Activated CD8-positive, alpha-beta memory T cell treated with anti-CD3 and anti-CD28 coated beads, Interleukin-2, amount 50 U/mL, for 48 hours (primary cell): Measurements from ENCODE around the gene ARRDC1.
"Not testable (repeated sequence)": the region's sequence is repeated elsewhere in the genome, so short reads cannot be mapped to it uniquely, and the experiment has no call there.

ENCODE experiments used
- DNase-seq: peaks from one replicate; pipeline ENCODE4 v3.0.0-alpha.2; 2020

Gene ARRDC1, protein sequence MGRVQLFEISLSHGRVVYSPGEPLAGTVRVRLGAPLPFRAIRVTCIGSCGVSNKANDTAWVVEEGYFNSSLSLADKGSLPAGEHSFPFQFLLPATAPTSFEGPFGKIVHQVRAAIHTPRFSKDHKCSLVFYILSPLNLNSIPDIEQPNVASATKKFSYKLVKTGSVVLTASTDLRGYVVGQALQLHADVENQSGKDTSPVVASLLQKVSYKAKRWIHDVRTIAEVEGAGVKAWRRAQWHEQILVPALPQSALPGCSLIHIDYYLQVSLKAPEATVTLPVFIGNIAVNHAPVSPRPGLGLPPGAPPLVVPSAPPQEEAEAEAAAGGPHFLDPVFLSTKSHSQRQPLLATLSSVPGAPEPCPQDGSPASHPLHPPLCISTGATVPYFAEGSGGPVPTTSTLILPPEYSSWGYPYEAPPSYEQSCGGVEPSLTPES

GRCh38 chr9:137605121-137606004 lies at the start of gene ARRDC1:
Gene ARRDC1 (plus strand): TSS chr9:137605686. CDS start chr9:137605718, 32 bp downstream.
- DNase-seq: peak; percentile 93

DNA sequence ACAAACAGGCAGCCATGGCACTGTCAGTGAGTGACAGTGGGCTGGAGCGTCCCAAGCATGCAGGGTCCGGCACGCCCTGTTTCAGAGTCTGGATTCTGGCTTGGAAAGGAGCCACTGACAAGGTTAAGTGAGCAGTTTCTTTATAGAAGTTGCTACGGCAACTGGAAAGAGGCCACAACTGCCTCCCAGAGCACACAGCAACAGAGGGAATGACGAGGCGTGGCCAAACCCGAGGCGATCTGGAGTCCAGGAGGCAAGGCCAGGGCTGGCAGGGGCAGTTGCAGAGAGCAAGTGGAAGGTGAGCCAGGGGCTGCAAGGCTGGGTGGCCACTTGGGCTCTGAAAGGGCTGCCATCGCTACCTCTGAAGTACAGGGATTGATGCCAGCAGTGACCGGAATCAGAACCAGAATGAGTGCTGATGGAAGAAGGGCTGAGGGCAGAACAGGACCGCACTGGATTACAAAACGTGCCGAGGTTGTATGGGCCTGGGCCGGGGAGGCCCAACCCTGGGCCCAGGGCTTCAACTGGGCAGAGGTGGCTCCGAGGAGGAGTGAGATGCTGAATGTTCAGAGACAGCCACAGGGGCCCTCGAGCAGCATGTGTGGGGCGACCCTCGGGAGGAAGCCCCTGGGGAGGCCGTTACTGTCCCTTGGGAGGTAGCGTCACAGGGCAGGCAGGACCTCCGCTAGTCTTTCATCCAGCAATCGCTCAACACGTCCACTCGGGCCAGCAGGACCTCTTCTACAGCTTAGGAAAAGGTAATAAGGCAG lies 49.2 kb upstream of the ARRDC1 start:
- DNase-seq: no peak

DNA sequence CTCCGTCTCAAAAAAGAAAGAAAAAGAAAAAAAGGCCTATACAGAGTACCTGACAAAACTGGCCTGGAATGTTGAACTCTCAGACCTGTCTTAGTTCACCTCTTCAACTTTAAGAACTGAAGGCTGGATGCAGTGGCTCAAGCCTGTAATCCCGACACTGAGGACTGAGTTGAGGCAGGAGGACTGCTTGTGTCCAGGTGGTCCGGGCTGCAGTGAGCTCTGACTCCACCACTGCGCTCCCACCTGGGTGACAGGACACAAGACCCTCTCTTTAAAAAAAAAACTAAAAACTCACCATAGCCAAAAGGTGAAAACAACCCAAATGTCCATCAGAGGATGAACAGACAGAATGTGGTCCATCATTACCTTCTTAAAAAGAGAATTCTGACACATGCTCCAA lies 47.4 kb upstream of the ARRDC1 start:
- no peak for DNase-seq

DNA sequence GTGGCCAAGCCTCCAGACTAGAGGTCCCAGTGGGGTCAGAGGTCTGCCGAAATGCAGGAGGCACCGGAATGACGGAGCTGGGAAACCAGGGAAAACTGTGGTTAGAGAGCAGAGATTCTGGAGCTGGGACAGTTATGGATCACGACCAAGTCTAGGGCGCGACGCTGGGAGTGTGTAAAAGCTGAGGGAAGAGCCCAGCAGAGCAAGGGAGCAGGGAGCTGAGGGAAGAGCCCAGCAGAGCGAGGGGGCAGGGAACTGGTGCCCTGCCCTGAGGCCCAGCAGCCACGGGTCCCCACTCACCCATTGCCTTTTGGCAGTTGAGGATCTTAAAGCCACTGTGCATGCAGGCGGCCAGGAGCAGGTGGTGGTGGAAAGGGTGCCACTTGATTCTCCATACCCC lies 41.4 kb upstream of the ARRDC1 start:
- DNase-seq: no peak

- no peak for DNase-seq
Observed at GRCh38 chr9:137564817-137565411, 40.6 kb upstream of the ARRDC1 start.

DNA sequence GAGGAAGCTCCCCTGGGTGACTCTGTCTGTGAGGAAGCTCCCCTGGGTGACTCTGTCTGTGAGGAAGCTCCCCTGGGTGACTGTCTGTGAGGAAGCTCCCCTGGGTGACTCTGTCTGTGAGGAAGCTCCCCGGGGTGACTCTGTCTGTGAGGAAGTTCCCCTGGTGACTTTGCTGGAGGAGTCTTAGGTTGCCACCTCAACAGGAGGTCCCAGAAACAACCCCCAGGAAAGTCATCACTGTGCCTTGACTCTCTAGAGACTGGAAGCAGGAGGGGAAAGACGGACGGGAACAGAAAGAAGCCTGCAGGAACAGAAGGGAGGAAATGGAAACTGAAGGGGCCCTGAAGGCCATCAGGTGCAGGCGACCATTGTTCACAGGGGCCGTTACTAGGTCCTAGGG lies 37.0 kb upstream of the ARRDC1 start:
- not testable (repeated sequence) for DNase-seq

DNA sequence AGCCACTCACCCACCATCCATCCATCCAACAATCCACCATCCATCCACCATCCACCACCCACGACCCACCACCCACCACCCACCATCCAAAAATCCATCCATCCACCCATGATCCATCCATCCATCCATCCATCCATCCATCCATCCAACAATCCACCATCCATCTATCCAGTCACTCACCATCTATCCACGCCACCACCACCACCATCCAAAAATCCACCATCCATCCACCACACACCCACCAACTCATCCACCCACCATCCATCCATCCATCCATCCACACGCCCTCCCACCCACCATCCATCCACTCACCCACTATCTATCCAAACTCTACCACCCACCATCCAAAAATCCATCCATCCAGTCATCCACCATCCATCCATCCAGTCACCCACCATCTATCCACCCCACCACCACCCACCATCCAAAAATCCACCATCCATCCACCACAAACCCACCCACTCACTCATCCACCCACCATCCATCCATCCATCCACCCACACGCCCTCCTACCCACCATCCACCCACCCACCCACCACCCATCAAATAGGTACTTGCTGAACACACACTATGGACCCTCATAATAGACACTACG lies 35.8 kb upstream of the ARRDC1 start:
- DNase-seq: no peak

GRCh38 chr9:137570566-137570965 lies 34.9 kb upstream of the ARRDC1 start:
- DNase-seq: no peak

DNA sequence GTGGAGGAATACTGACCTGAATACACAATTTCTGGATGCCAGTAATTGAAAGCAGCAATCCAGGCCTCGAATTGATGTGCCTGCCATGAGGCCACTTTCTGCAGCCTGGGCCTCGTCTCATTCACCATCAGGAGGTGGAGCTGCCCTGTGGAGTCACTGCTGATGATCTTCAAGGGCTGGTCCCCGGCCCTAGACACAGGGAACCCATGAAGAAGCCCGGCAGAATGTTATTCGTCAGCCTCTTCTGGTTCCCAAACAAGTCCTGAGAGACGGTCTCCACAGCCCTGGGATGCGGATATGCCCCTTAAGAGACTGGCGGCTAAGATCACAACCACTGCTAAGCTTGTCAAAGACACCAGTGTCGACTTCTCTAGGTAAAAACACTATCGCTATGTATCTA lies 31.3 kb upstream of the ARRDC1 start:
- no peak for DNase-seq

- no peak for DNase-seq
Observed at GRCh38 chr9:137575364-137575715, 30.1 kb upstream of the ARRDC1 start.

DNA sequence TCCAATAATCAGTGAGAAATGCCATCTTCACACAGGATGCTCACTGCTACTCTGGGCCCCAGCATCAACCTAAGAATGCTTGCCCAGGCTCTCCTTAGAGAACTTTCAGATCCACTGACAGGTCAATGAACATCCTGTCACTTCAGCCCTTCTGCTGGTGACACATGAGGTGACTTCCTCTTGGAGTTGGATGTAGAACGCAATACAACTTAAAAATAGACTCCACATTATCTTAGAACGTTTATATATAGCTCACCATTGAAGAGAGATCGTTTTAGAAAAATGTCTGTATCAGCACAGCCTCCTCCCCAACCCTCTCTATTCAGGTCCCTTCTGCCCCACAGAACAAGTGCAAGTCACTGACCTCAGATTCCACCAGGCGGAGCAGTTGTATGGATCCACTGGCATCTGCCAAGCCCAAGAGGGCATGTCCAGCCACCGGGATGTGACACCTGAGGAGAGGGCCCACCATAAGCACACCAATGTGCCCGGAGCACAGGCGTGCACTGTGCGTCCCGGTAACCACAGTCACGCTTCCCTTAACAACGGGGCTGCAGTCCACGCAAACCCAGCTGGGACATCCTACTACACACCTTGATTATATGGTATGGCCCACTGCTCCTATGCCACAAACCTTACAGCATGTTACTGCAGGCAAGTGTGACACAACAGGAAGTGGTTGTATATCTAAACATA lies 29.6 kb upstream of the ARRDC1 start:
- no peak for DNase-seq

- peak; percentile 99 for DNase-seq
Observed at GRCh38 chr9:137578518-137579258, 26.8 kb upstream of the ARRDC1 start, which contains the start of gene DPH7. Gene DPH7 (minus strand): TSS chr9:137578925. CDS start chr9:137578777, 148 bp downstream.

DNA sequence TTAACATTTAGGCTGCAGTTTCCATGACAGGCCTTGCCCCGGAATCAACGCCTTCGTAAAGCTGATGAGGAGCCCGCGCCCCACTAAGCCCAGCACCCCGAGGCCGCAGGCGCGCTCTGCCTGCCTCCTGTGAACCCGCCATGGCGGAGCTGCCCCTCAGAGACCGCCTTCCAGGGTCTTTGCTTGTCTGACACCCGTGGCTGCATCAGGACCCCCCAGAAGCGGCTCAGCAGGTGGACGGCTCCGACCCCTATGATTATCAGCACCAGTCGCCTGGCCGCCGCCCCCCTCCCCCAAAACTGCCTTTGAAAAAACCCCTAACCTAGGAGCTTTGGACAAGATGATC lies 26.3 kb upstream of the ARRDC1 start:
- DNase-seq: no peak

DNA sequence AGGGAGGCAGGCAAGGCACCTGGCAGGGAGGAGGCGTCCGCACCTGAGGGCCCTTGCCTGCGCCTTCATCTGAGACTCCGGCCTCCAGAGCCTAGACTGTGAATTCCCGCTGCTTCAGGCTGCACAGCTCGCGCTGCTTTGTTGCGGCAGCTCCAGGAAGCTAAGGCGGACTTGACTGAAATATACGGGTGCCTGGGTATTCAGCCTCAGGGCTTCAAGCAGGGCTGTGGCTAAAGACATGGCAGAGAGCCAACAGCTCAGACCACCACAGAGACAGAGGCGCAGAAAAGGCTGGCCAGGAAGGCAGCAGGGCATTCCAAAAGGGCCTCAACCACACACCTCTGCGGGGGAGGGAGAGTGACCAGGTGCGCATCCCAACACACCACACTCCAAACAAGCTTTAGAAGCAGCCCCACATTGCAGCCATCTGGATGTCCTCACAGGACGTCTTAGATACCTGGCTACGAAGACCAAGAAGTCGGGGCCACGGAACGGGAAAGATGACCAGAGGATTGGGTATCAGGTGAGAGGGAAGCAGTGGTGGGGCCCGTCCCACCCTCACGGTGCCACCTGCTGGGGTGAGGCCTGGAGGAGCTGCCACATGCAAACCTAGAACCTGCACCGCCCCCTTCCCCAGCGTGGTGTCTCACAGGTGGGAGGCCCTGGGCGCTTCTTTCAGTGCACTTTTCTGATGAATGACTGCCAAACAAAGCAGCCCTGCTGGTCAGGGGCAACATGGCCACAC lies 25.1 kb upstream of the ARRDC1 start:
- no peak for DNase-seq

GRCh38 chr9:137580954-137581322 lies 24.5 kb upstream of the ARRDC1 start:
- no peak for DNase-seq

DNA sequence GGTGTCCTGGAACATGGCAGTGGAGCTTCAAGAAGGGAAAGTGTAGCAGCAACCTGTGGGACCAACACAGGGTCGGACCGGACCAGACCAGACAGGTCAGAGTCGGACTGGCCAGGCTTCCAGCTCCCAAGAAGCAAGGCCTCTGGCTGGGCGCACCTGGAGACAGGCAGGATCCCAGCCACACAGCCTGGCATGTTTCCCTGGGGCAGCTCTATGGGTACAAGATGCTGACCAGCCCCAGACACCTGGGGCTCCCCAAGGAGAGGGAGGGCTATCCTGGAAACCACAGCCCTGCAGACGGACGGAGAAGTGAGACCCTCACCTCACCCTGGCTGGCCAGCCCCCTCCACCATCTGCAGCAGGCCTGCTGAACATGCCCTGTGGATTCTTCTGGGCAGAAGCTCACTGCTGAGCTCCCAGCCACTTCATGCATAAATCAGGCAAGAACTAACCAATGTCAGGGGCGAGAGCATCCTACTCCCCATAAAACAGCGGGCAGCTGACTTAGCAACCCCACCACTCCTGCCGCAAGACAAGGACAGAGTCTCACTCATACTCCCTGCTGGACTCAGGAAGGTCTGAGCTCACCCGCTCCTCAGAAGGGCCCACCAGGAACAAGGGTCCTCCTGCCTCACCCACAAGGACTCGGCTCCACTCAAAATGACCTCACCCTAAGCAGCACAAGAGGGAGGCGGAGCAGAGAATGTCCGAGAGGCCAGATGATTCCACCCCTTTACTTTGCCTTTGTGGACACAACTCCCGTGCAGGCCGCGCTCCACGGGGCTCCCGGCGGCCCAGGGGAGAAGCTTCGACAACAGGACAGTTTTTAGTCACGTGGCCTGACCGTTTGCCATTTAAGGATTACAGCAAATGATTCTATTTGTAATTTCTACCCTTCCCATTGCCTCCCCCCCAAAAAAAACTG lies 23.9 kb upstream of the ARRDC1 start:
- DNase-seq: no peak

DNA sequence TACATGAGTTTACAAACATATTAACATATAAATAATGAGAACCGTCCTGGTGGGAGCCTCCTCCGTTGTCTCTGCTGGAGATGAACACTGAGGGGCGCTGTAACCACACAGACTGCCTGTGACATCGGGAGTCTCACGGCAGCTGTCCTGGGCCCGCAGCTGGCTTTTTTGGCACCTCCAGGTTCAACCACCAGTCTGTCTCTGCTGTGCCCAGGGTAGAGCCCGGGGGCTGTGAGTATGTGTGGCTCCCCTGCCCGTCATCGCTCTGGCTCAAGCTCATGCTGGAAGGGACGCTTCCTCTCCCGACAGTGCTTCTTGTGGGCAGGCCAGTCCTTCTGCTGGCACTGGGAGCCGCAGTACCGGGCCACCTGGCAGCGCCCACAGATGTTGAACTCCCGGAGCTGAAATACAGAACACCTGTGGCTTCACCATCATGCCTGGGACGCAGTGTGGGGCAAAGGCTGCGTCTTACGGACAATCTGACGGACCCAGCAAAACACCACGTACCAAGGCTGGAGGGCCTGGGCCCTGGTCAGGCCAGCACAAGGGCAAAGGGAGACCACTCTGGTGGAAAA lies 23.1 kb upstream of the ARRDC1 start:
- no peak for DNase-seq

DNA sequence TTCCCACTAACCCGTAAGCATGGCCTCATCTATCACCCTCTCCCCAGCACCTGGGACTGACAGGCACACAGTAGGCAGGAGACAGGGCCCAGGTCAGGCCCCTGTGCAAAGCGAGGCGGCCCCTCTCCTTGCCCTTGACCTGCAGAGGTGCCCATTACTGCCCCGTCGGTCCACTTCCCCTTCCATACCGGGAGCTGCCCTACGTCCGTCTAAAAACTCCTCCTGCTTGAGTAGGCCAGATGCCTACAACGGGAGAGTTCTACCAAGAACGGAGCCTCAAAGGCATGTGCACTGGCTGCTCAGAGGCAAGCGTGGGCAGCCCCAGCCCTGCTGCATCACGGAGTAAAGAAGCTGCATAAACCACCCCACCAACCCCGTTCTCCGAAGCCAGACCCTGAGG lies 22.1 kb upstream of the ARRDC1 start:
- no peak for DNase-seq

DNA sequence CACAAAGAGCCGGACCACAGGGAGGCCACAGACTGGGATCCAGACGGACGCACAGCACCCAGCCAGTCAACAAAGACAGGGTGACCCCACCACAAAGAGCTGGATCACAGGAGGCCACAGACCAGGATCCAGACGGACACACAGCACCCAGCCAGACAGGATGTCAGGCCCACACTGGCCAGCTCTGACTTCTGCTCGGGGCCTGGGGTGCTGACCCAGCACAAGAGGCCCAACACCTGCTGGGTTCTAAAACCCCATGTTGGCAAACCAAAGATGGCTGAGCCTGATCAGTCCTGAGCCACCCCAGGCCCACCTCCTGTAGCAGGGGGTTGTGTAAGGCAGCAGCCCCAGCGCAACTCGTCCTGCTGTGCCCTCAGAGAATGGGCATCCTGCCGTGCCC lies 21.5 kb upstream of the ARRDC1 start:
- no peak for DNase-seq
